ENCODE results near the gene IL1RAPL1.

Gene IL1RAPL1

DNA sequence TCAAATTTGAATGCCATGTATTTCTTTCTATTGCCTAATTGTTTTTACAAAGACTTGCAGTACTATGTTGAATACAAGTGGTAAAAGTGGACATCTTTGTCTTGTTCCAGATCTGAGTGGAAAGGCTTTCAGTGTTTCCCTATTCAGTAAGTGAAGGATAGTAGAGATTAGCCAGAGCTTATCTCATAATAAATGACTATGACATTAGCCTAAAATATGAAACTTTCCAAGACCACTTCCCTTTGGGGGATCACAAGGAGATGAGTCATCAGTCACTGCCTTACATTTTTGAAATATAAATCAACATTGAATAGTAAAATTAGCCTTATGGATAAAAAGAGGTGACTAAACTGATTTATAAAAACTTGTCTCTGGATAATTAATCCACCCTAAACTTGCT is 1074.0 kb downstream of the IL1RAPL1 start:
- Histone ChIP-seq H3K23ac (ENCODE audit: low read depth, low read length, poor library complexity) (no peak overlapping the region), H2BK12ac (ENCODE audit: low read length) (no peak overlapping the region), H3K9ac (ENCODE audit: low read depth, low read length, poor library complexity) (no peak overlapping the region), H4K8ac (ENCODE audit: low read depth, low read length) (no peak overlapping the region), H3K27ac (replicated peaks; ENCODE audit: low read length) (no peak overlapping the region), H2BK5ac (ENCODE audit: low read length) (no peak overlapping the region), H3K14ac (ENCODE audit: low read length) (no peak overlapping the region), H3K9me3 (replicated peaks in 1 of 2; ENCODE audit: control insufficient read depth in 2 of 2, insufficient read depth in 1 of 2, low read depth in 1 of 2, low read length in 2 of 2) (no peaks in the 10 kb centered on the region), H2AFZ (ENCODE audit: low read length) (no peak overlapping the region), H3K4me1 (ENCODE audit: control insufficient read depth in 2 of 2, insufficient read depth in 1 of 2, low read depth in 1 of 2, low read length in 2 of 2) (no peaks in the 10 kb centered on the region), H4K91ac (ENCODE audit: low read depth, low read length, poor library complexity) (no peak overlapping the region), H3K36me3 (replicated peaks in 1 of 2; ENCODE audit: control insufficient read depth in 2 of 2, insufficient read depth in 2 of 2, low read length in 2 of 2) (no peaks in the 10 kb centered on the region), H3K4me3 (ENCODE audit: low read length in 2 of 2) (no peak overlapping the region), H2AK5ac (ENCODE audit: low read depth, low read length) (no peak overlapping the region), H3K27me3 (ENCODE audit: control insufficient read depth in 3 of 3, insufficient read depth in 3 of 3, low read depth in 1 of 3, low read length in 3 of 3) (no peaks in the 10 kb centered on the region), H3K4ac (ENCODE audit: low read length) (no peak overlapping the region), H3K79me1 (ENCODE audit: low read depth, low read length) (no peaks in the 10 kb centered on the region), H3K4me2 (ENCODE audit: insufficient read depth, low read length, poor library complexity, severe bottlenecking) (no peak overlapping the region), H3K18ac (ENCODE audit: low read length) (no peak overlapping the region), H2BK120ac (ENCODE audit: low read depth, low read length) (no peak overlapping the region), H2BK15ac (ENCODE audit: low read length) (no peak overlapping the region)
- DNase-seq (ENCODE audit: low spot score), result no peak

DNA sequence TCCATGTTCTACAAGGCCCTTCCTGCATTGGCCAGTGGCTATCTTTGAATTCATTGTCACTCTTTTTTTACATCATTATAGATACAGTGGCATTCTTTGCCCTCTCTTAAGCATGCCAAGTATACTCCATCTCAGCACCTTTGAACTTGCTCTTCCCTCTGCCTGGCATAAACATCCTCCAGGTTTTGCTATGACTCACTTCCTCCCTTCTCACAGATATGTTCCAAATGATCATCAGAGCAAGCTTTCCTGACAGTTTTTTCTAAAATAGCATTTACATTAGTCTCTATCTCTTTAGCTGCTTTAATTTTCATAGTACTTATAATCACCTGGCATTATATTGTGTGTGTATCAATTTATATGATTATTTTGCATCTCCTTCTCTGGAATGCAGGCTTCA is 1074.9 kb downstream of the IL1RAPL1 start:
- no peak overlapping the region for H3K9ac ChIP-seq (ENCODE audit: low read depth, low read length, poor library complexity)
- H3K36me3 ChIP-seq (replicated peaks in 1 of 2; ENCODE audit: control insufficient read depth in 2 of 2, insufficient read depth in 2 of 2, low read length in 2 of 2), result no peaks in the 10 kb centered on the region
- H3K4me1 ChIP-seq (ENCODE audit: control insufficient read depth in 2 of 2, insufficient read depth in 1 of 2, low read depth in 1 of 2, low read length in 2 of 2), result no peaks in the 10 kb centered on the region
- H3K4me3 ChIP-seq (ENCODE audit: low read length in 2 of 2), result no peak overlapping the region
- H3K4me2 ChIP-seq (ENCODE audit: insufficient read depth, low read length, poor library complexity, severe bottlenecking), result no peak overlapping the region
- no peak overlapping the region for H2AK5ac ChIP-seq (ENCODE audit: low read depth, low read length)
- no peaks in the 10 kb centered on the region for H3K79me1 ChIP-seq (ENCODE audit: low read depth, low read length)
- no peaks in the 10 kb centered on the region for H3K27me3 ChIP-seq (ENCODE audit: control insufficient read depth in 3 of 3, insufficient read depth in 3 of 3, low read depth in 1 of 3, low read length in 3 of 3)
- no peaks in the 10 kb centered on the region for H3K9me3 ChIP-seq (replicated peaks in 1 of 2; ENCODE audit: control insufficient read depth in 2 of 2, insufficient read depth in 1 of 2, low read depth in 1 of 2, low read length in 2 of 2)
- H3K27ac ChIP-seq (replicated peaks; ENCODE audit: low read length), result no peak overlapping the region
- H4K8ac ChIP-seq (ENCODE audit: low read depth, low read length), result no peak overlapping the region
- no peak overlapping the region for H4K91ac ChIP-seq (ENCODE audit: low read depth, low read length, poor library complexity)
- H2BK5ac ChIP-seq (ENCODE audit: low read length), result no peak overlapping the region
- no peak overlapping the region for H2BK12ac ChIP-seq (ENCODE audit: low read length)
- H2AFZ ChIP-seq (ENCODE audit: low read length), result no peak overlapping the region
- H2BK120ac ChIP-seq (ENCODE audit: low read depth, low read length), result no peak overlapping the region
- no peak overlapping the region for H3K4ac ChIP-seq (ENCODE audit: low read length)
- H2BK15ac ChIP-seq (ENCODE audit: low read length), result no peak overlapping the region
- DNase-seq (ENCODE audit: low spot score), result no peak
- no peak overlapping the region for H3K23ac ChIP-seq (ENCODE audit: low read depth, low read length, poor library complexity)
- H3K14ac ChIP-seq (ENCODE audit: low read length), result no peak overlapping the region
- no peak overlapping the region for H3K18ac ChIP-seq (ENCODE audit: low read length)

DNA sequence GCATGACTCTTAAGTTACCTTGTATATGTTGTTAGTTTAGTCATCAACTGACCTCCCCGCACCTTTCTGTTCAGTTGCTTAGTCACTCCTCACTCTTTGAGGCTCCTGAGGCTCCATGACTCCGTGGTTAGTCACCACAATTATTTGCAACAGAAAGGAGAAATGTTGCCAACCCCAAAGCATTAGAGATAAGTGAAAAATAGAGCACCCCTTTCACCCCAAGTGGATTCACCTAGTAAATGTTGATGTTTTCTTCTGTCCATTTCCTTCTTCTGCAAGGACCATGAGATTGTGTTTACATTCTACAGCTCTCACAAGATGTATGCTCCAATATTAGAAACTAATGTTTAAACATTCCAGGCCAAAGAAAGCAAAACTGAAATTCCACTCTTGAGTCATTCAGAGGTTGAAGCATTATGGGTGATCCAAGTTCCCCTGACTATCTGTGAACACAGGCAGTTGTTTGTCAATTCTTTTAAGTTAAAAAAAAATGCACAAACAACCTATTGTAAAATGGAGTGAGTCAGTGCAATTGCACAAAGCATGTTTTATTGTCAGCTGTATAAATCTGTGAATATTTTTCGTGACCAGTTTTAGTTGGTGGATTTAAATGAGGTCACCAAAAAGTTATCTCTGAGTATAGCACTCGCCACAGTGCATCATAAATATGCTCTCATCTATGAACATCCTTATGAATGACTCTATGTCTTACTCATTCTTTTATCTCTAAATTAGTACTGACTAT is 1075.7 kb downstream of the IL1RAPL1 start:
- Histone ChIP-seq H2BK15ac (ENCODE audit: low read length) (no peak overlapping the region), H3K4me3 (ENCODE audit: low read length in 2 of 2) (no peak overlapping the region), H2BK12ac (ENCODE audit: low read length) (no peak overlapping the region), H3K36me3 (replicated peaks in 1 of 2; ENCODE audit: control insufficient read depth in 2 of 2, insufficient read depth in 2 of 2, low read length in 2 of 2) (no peaks in the 10 kb centered on the region), H4K8ac (ENCODE audit: low read depth, low read length) (no peak overlapping the region), H3K79me1 (ENCODE audit: low read depth, low read length) (no peaks in the 10 kb centered on the region), H2AFZ (ENCODE audit: low read length) (no peak overlapping the region), H2BK120ac (ENCODE audit: low read depth, low read length) (no peak overlapping the region), H2AK5ac (ENCODE audit: low read depth, low read length) (no peak overlapping the region), H3K27ac (replicated peaks; ENCODE audit: low read length) (no peak overlapping the region), H3K9me3 (replicated peaks in 1 of 2; ENCODE audit: control insufficient read depth in 2 of 2, insufficient read depth in 1 of 2, low read depth in 1 of 2, low read length in 2 of 2) (no peaks in the 10 kb centered on the region), H3K4me2 (ENCODE audit: insufficient read depth, low read length, poor library complexity, severe bottlenecking) (no peak overlapping the region), H3K4ac (ENCODE audit: low read length) (no peak overlapping the region), H4K91ac (ENCODE audit: low read depth, low read length, poor library complexity) (no peak overlapping the region), H3K27me3 (ENCODE audit: control insufficient read depth in 3 of 3, insufficient read depth in 3 of 3, low read depth in 1 of 3, low read length in 3 of 3) (no peaks in the 10 kb centered on the region), H3K4me1 (ENCODE audit: control insufficient read depth in 2 of 2, insufficient read depth in 1 of 2, low read depth in 1 of 2, low read length in 2 of 2) (no peaks in the 10 kb centered on the region), H3K23ac (ENCODE audit: low read depth, low read length, poor library complexity) (no peak overlapping the region), H2BK5ac (ENCODE audit: low read length) (no peak overlapping the region), H3K18ac (ENCODE audit: low read length) (no peak overlapping the region), H3K14ac (ENCODE audit: low read length) (no peak overlapping the region), H3K9ac (ENCODE audit: low read depth, low read length, poor library complexity) (no peak overlapping the region)
- WGBS, 2 donors (ENCODE audit: extremely low coverage in 2 of 2, insufficient read length in 2 of 2, insufficient replicate concordance in 1 of 2), result no CpG with 5 or more reads among the region's 4 CpGs
- no peak for DNase-seq (ENCODE audit: low spot score)

DNA sequence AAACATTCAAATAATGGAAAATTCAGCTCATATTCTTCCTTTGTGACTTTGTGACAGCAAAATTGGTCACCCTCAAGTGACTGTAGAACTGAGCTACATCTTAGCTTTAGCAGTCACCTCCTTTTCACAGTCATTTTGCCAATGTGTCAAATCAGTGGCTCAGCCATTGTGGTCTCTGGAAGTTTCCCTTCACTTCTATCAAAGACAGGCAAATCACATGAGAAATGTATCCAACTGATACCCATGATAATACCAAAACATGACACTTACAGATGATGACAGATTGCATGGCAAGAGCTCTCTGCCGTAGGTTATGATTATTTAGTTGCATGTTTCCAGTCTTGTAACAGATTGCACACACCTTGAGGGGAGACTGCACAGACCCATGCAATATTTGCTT is 1078.3 kb downstream of the IL1RAPL1 start:
- Histone ChIP-seq H3K14ac (ENCODE audit: low read length) (no peak overlapping the region), H2BK120ac (ENCODE audit: low read depth, low read length) (no peak overlapping the region), H2BK15ac (ENCODE audit: low read length) (no peak overlapping the region), H3K23ac (ENCODE audit: low read depth, low read length, poor library complexity) (no peak overlapping the region), H3K9ac (ENCODE audit: low read depth, low read length, poor library complexity) (no peak overlapping the region), H3K18ac (ENCODE audit: low read length) (no peak overlapping the region), H3K4me3 (ENCODE audit: low read length in 2 of 2) (no peak overlapping the region), H4K91ac (ENCODE audit: low read depth, low read length, poor library complexity) (no peak overlapping the region), H3K4me2 (ENCODE audit: insufficient read depth, low read length, poor library complexity, severe bottlenecking) (no peak overlapping the region), H3K4me1 (ENCODE audit: control insufficient read depth in 2 of 2, insufficient read depth in 1 of 2, low read depth in 1 of 2, low read length in 2 of 2) (no peaks in the 10 kb centered on the region), H2BK12ac (ENCODE audit: low read length) (no peak overlapping the region), H2AFZ (ENCODE audit: low read length) (no peak overlapping the region), H3K27ac (replicated peaks; ENCODE audit: low read length) (no peak overlapping the region), H3K27me3 (ENCODE audit: control insufficient read depth in 3 of 3, insufficient read depth in 3 of 3, low read depth in 1 of 3, low read length in 3 of 3) (no peaks in the 10 kb centered on the region), H3K9me3 (replicated peaks in 1 of 2; ENCODE audit: control insufficient read depth in 2 of 2, insufficient read depth in 1 of 2, low read depth in 1 of 2, low read length in 2 of 2) (no peaks in the 10 kb centered on the region), H3K79me1 (ENCODE audit: low read depth, low read length) (no peaks in the 10 kb centered on the region), H3K36me3 (replicated peaks in 1 of 2; ENCODE audit: control insufficient read depth in 2 of 2, insufficient read depth in 2 of 2, low read length in 2 of 2) (no peaks in the 10 kb centered on the region), H4K8ac (ENCODE audit: low read depth, low read length) (no peak overlapping the region), H3K4ac (ENCODE audit: low read length) (no peak overlapping the region), H2AK5ac (ENCODE audit: low read depth, low read length) (no peak overlapping the region), H2BK5ac (ENCODE audit: low read length) (no peak overlapping the region)
- WGBS, 2 donors (ENCODE audit: extremely low coverage in 2 of 2, insufficient read length in 2 of 2, insufficient replicate concordance in 1 of 2), result no CpG with 5 or more reads among the region's 1 CpG
- DNase-seq (ENCODE audit: low spot score), result no peak

All from neuronal stem cell (in vitro differentiated cells).